Suprapubic skin (tissue), 3 donors: ENCODE data around the gene CRACR2B.

Source experiments
- CTCF ChIP-seq, 2 donors: fragments of 200-600 bp in 1 of 2; fragments of 450-650 bp in 1 of 2; sonication (generic) in 1 of 2; IDR thresholded peaks; one replicate each; pipeline ENCODE4 v1.5.1; 2016 to 2019; ENCODE audit warnings: antibody characterized with exemption in 2 of 2, mild to moderate bottlenecking in 1 of 2, moderate library complexity in 1 of 2
- POLR2AphosphoS5 ChIP-seq, 3 donors: sonication (generic); formaldehyde crosslinking; IDR thresholded peaks; one replicate each; pipeline ENCODE4 v1.6.1; 2017; ENCODE audit warnings: antibody characterized with exemption in 3 of 3

GRCh38 chr11:783581-784015, 44.1 kb upstream of the CRACR2B start:
- TF ChIP-seq CTCF (IDR thresholded peaks at IDR 0.05) (peak; percentile 70), POLR2AphosphoS5 (IDR thresholded peaks at IDR 0.05) (no peak)
